Measurements from ENCODE around the gene CDH18. TPM values are rescaled to one million over a fixed set of nuclear protein-coding genes. Genes with fewer than 3 reads are reported as not detected.
A peak's percentile ranks its signal among the peaks of the same experiment; 100 is the strongest.

CDH18 gene
- total RNA-seq, 1 donor from 2014 or later = not detected

DNA sequence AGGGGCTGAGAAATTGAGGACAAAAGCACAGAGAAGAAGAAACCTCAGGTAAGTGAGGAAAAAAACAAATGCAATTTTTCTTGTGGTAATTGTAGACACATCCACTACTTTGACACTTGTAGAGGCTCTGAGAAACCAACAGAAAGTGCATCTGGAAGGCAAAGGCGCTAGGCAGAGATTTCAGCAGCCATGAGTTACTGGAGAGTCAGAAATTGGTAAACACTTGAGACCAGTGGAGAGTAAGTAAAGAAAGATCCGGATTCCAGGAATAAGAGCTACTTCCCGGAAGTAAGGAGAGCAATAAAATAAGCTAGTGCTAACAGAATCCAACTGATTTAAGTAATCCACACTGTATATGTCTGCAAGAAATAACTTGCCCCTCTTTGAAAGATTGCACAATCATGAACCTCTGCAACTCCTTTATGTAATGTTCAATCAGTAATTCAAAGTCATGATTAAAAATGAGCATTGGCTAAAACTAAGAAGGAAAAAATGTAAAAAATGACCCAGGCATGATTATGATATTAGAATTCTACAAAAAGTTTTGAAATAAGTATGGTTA is 382.1 kb downstream of the CDH18 start:
- intact Hi-C loops (cut with DNase I) = no loop called here
- no peak overlapping the region for H3K27ac ChIP-seq
- H3K9me3 ChIP-seq = no peaks in the 10 kb centered on the region
- H3K4me3 ChIP-seq = no peak overlapping the region
- H3K36me3 ChIP-seq = no peaks in the 10 kb centered on the region
- ATAC-seq (peak; percentile 78), DNase-seq (no peak)
- no peaks in the 10 kb centered on the region for H3K4me1 ChIP-seq
- H3K27me3 ChIP-seq = no peaks in the 10 kb centered on the region
- TF ChIP-seq, protein P1, sequence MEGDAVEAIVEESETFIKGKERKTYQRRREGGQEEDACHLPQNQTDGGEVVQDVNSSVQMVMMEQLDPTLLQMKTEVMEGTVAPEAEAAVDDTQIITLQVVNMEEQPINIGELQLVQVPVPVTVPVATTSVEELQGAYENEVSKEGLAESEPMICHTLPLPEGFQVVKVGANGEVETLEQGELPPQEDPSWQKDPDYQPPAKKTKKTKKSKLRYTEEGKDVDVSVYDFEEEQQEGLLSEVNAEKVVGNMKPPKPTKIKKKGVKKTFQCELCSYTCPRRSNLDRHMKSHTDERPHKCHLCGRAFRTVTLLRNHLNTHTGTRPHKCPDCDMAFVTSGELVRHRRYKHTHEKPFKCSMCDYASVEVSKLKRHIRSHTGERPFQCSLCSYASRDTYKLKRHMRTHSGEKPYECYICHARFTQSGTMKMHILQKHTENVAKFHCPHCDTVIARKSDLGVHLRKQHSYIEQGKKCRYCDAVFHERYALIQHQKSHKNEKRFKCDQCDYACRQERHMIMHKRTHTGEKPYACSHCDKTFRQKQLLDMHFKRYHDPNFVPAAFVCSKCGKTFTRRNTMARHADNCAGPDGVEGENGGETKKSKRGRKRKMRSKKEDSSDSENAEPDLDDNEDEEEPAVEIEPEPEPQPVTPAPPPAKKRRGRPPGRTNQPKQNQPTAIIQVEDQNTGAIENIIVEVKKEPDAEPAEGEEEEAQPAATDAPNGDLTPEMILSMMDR (IDR thresholded peaks at IDR 0.05) = no peak

DNA sequence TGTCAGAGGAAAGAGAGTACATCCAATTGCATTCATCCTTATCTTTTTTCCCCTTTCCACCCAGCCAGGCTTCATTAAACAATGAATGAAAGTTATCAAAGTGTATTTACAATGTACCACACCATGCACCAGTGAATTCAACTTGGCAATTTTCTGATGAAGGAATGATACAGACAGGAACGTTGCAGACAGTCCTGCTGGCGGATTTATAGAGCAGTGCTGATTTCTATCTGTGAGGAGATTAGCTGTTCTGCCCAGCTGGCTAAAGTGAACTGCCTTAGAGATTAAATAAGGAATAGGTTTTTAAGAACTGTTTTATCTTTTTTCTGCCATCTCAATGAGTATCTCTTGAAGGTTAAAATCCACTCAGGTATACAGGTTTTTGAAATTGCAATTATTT is 403.9 kb downstream of the CDH18 start:
- no peak for ATAC-seq

DNA sequence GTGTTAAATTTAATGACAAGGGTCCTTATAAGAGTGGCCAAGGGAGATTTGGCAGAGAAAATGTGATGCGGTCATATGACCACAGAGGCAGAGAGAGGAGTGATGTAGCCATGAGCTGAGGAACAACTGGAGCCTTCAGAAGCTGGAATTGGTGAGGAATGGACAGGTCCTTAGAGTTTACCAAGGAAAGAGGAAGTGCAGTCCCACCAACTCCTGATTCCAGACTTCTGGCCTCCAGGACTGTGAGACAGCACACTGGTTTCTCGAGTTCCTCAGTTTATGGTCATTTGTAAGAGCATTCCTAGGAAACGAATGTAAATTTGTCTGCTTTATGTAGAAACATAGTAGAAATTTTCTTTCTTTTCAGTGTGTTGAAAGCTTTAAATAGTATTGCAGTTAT is 410.1 kb downstream of the CDH18 start:
- H3K4me3 ChIP-seq = no peak overlapping the region
- TF ChIP-seq, protein P1 (IDR thresholded peaks at IDR 0.05) = no peak
- H3K9me3 ChIP-seq = no peaks in the 10 kb centered on the region

More for the DNA sequence above, 403.9 kb downstream of the CDH18 start:
- TF ChIP-seq, protein P1 (IDR thresholded peaks at IDR 0.05) = no peak
- no peaks in the 10 kb centered on the region for H3K36me3 ChIP-seq
- H3K27me3 ChIP-seq = no peaks in the 10 kb centered on the region
- H3K9me3 ChIP-seq = no peaks in the 10 kb centered on the region
- H3K4me3 ChIP-seq = no peak overlapping the region
- H3K4me1 ChIP-seq = no peaks in the 10 kb centered on the region
- intact Hi-C loops (cut with DNase I) = no loop called here
- H3K27ac ChIP-seq = no peak overlapping the region
- DNase-seq = no peak

DNA sequence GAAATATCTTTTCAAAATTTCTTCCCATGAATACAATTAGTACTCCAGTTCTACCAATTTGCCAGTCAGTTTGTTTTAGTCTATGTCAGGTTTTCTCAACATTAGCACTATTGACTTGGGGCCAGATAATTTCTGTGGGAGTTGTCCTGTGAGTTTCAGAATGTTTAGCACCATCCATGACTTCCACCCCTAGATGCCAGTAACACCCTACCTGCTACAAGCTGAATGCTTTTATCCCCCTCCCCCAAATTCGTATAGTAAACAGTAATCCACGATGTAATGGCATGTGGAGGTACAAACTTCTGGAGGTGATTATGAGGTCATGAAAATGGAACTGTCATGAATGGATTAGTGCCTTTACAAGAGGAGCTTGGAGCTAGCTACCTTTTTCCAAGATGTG is 420.0 kb downstream of the CDH18 start:
- Histone ChIP-seq H3K27ac (no peak overlapping the region), H3K4me1 (no peaks in the 10 kb centered on the region), H3K27me3 (no peaks in the 10 kb centered on the region), H3K4me3 (no peak overlapping the region), H3K36me3 (no peaks in the 10 kb centered on the region), H3K9me3 (no peaks in the 10 kb centered on the region)
- TF ChIP-seq, protein P1 (IDR thresholded peaks at IDR 0.05) = no peak
- intact Hi-C loops (cut with DNase I) = no loop called here
- ATAC-seq (no peak), DNase-seq (no peak)

More for the DNA sequence above, 410.1 kb downstream of the CDH18 start:
- Histone ChIP-seq H3K36me3 (no peaks in the 10 kb centered on the region), H3K27ac (no peak overlapping the region), H3K27me3 (no peaks in the 10 kb centered on the region), H3K4me1 (no peaks in the 10 kb centered on the region)
- ATAC-seq = no peak
- intact Hi-C loops (cut with DNase I) = no loop called here
- no peak for DNase-seq

DNA sequence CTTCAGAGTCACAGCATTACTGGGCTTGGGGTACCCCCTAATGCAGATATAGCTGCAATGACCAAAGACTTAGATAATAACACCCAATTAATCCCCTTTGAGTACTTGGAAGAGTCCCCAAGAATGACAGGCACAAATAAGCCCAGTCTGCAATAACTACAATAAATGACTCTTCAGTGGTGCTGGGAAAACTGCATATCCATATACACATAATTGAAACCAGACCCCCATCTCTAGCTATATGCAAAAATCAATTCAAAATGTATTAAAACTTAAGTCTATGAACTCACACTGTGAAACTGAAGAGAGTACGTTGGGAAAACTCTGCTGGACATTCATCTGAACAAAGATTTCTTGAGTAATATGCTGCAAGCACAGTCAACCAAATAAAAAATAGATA is 422.5 kb downstream of the CDH18 start:
- Histone ChIP-seq H3K4me3 (no peak overlapping the region), H3K9me3 (no peaks in the 10 kb centered on the region), H3K4me1 (no peaks in the 10 kb centered on the region), H3K27me3 (no peaks in the 10 kb centered on the region), H3K27ac (no peak overlapping the region), H3K36me3 (no peaks in the 10 kb centered on the region)
- DNase-seq (no peak), ATAC-seq (no peak)
- TF ChIP-seq, protein P1 (IDR thresholded peaks at IDR 0.05) = no peak
- intact Hi-C loops (cut with DNase I) = no loop called here

DNA sequence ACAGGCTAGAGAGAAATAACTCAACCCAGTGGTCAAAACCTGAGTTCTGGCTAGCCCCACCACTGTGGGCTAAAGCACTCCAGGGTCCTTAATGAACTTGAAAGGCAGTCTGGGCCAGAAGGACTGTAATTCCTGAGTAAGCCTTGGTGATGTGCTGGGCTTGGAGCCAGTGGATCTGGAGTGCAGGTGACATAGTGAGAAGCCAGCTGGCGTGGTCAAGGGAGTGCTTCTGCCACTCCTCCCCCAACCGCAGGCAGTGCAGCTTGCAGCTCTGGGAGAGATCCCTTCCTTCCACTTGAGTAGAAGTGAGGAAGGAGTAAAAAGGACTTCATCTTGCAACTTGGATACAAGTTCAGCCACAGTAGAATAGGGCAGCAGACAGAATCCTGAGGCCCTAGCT is 424.0 kb downstream of the CDH18 start:
- DNase-seq = no peak
- H3K36me3 ChIP-seq = no peaks in the 10 kb centered on the region

More for the DNA sequence above, 424.0 kb downstream of the CDH18 start:
- peak; percentile 30 for ATAC-seq
- intact Hi-C loops (cut with DNase I) = no loop called here
- TF ChIP-seq, protein P1 (IDR thresholded peaks at IDR 0.05) = no peak
- no peak overlapping the region for H3K4me3 ChIP-seq
- H3K27ac ChIP-seq = no peak overlapping the region
- no peaks in the 10 kb centered on the region for H3K4me1 ChIP-seq
- no peaks in the 10 kb centered on the region for H3K27me3 ChIP-seq
- H3K9me3 ChIP-seq = no peaks in the 10 kb centered on the region
